Stimulated activated CD8-positive, alpha-beta memory T cell treated with anti-CD3 and anti-CD28 coated beads, Interleukin-15, amount 100 ng/mL, for 48 hours (primary cell): ENCODE measurements around the gene MED13.
"Not testable (repeated sequence)": the region's sequence is repeated elsewhere in the genome, so short reads cannot be mapped to it uniquely, and the experiment has no call there.

Experiments used
- DNase-seq, 2 donors: peaks; one replicate each; pipeline ENCODE4 v3.0.0-alpha.2; 2020; ENCODE audit warnings: low read depth in 2 of 2

Gene MED13

GRCh38 chr17:61908292-61909037, 156.6 kb downstream of the MED13 start:
- DNase-seq = no peak

- DNase-seq = no peak
Observed at GRCh38 chr17:61907361-61907760, 157.7 kb downstream of the MED13 start.

GRCh38 chr17:61904094-61904710, 160.9 kb downstream of the MED13 start:
- DNase-seq = no peak

- no peak for DNase-seq
Observed at GRCh38 chr17:61903251-61903650, 161.8 kb downstream of the MED13 start.

- DNase-seq = no peak
Observed at GRCh38 chr17:61897548-61898180, 167.4 kb downstream of the MED13 start.

- no peak for DNase-seq
Observed at GRCh38 chr17:61895391-61895790, 169.7 kb downstream of the MED13 start.

GRCh38 chr17:61894310-61894709, 170.8 kb downstream of the MED13 start:
- not testable (repeated sequence) for DNase-seq
